Stimulated activated CD4-positive, alpha-beta T cell treated with anti-CD3 and anti-CD28 coated beads, Interleukin-4, amount 100 ng/mL, for 24 hours (primary cell): Measurements from ENCODE around the gene TMEM17.

Experiments used
- DNase-seq: peaks from one replicate; pipeline ENCODE4 v3.0.0-alpha.2; 2020

The TMEM17 gene

GRCh38 chr2:62506421-62506750, 391 bp upstream of the TMEM17 start:
- DNase-seq, result no peak

- no peak for DNase-seq
Measured at GRCh38 chr2:62505109-62505749, 766 bp downstream of the TMEM17 start.

- DNase-seq, result no peak
Measured at GRCh38 chr2:62504657-62505056, 1.3 kb downstream of the TMEM17 start.

GRCh38 chr2:62501794-62502500, 4.0 kb downstream of the TMEM17 start:
- DNase-seq, result no peak

GRCh38 chr2:62501069-62501468, 4.9 kb downstream of the TMEM17 start:
- no peak for DNase-seq

- no peak for DNase-seq
Measured at GRCh38 chr2:62499430-62500060, 6.5 kb downstream of the TMEM17 start.

- no peak for DNase-seq
Measured at GRCh38 chr2:62498739-62499138, 7.3 kb downstream of the TMEM17 start.

GRCh38 chr2:62495761-62496160, 10.2 kb downstream of the TMEM17 start:
- DNase-seq, result no peak

- DNase-seq, result no peak
Measured at GRCh38 chr2:62492048-62492447, 13.9 kb downstream of the TMEM17 start.

GRCh38 chr2:62489702-62490101, 16.3 kb downstream of the TMEM17 start:
- no peak for DNase-seq

- DNase-seq, result no peak
Measured at GRCh38 chr2:62489162-62489561, 16.8 kb downstream of the TMEM17 start.

- no peak for DNase-seq
Measured at GRCh38 chr2:62486439-62486765, 19.6 kb downstream of the TMEM17 start.

GRCh38 chr2:62485761-62486438, 20.1 kb downstream of the TMEM17 start:
- DNase-seq, result no peak

- DNase-seq, result no peak
Measured at GRCh38 chr2:62482558-62483352, 23.2 kb downstream of the TMEM17 start.

- DNase-seq, result no peak
Measured at GRCh38 chr2:62479917-62480316, 26.1 kb downstream of the TMEM17 start.

GRCh38 chr2:62478093-62478580, 27.9 kb downstream of the TMEM17 start:
- no peak for DNase-seq

GRCh38 chr2:62477573-62477972, 28.4 kb downstream of the TMEM17 start:
- DNase-seq, result no peak

GRCh38 chr2:62475172-62476011, 30.6 kb downstream of the TMEM17 start:
- no peak for DNase-seq

- no peak for DNase-seq
Measured at GRCh38 chr2:62474176-62474575, 31.8 kb downstream of the TMEM17 start.

- no peak for DNase-seq
Measured at GRCh38 chr2:62473246-62473827, 32.7 kb downstream of the TMEM17 start.

GRCh38 chr2:62472312-62472711, 33.7 kb downstream of the TMEM17 start:
- no peak for DNase-seq

GRCh38 chr2:62471816-62472215, 34.2 kb downstream of the TMEM17 start:
- no peak for DNase-seq
